Measurements from ENCODE around the gene SMIM38.

SMIM38 gene

DNA sequence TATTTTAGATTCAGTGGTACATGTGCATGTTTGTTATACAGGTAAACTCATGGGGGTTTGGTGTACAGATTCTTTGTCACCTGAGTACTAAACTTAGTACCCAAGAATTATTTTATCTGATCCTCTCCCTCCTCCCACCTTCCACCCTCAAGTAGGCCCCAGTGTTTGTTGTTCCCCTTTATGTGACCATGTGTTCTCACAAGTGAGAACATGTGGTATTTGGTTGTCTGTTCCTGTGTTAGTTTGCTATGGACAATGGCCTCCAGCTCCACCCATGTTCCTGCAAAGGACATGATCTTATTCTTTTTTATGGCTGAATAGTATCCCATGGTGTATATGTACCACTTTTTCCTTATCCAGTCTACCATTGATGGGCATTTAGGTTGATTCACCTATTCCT is 6.8 kb downstream of the SMIM38 start:
- no peak for DNase-seq

- DNase-seq = no peak
Measured at GRCh38 chr11:69163842-69164241, 8.1 kb downstream of the SMIM38 start.

- no peak for DNase-seq
Measured at GRCh38 chr11:69164824-69165223, 9.1 kb downstream of the SMIM38 start.

DNA sequence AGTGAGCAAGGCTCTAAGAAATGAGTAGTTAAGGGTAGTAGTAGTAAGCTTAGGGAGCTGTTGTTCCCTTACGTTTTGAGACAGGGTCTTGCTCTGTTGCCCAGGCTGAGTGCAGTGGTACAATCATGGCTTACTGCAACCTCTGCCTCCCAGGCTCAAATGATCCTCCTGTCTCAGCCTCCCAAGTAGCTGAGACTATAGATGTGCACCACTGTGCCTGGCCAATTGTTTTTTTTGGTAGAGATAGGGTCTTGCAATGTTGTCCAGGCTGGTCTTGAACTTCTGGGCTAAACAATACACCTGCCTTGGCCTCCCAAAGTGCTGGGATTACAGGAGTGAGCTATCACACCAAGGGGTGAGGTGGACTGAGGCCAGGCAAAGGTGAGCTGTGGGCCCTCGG is 10.0 kb downstream of the SMIM38 start:
- DNase-seq = no peak

DNA sequence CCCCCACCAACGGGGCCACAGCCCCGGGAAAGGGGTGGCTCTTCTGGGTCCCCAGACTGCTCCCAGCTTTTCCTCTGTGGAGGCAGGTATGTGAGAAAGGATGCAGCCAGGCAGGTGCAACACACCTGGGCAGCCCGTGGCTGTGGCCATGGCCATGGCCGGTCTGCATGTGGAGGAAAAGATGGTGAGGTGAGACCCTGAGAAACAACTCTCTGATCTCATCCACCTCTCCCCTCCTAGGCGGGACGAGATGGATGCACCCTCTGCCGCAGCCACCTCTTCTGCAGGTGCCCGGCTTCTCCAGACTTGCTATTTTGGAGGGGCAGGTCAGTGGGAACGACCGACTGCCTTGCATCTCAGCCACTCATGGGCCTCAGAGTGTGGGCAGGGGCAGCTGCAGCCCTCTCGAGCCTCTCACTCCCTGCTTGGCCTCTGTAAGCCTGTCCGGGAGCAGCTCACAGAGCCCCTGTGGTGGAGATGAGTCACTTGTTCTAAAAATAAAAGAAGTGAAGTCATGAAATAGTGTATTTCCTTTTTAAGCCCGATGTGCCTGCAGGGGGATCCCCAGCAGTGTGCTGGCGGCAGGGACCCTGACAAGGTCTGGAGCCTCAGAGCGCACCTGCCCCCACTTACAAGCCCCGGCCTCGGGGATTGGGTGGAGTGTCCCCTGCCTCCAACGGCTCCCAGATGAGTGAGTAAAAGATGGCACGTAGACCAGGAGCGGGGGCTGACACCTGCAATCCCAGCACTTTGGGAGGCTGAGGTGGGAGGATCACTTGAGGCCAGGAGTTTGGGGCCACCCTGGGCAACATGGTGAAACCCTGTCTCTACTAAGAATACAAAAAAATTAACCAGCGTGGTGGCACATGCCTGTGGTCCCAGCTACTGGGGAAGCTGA is 10.7 kb downstream of the SMIM38 start:
- DNase-seq = no peak

DNA sequence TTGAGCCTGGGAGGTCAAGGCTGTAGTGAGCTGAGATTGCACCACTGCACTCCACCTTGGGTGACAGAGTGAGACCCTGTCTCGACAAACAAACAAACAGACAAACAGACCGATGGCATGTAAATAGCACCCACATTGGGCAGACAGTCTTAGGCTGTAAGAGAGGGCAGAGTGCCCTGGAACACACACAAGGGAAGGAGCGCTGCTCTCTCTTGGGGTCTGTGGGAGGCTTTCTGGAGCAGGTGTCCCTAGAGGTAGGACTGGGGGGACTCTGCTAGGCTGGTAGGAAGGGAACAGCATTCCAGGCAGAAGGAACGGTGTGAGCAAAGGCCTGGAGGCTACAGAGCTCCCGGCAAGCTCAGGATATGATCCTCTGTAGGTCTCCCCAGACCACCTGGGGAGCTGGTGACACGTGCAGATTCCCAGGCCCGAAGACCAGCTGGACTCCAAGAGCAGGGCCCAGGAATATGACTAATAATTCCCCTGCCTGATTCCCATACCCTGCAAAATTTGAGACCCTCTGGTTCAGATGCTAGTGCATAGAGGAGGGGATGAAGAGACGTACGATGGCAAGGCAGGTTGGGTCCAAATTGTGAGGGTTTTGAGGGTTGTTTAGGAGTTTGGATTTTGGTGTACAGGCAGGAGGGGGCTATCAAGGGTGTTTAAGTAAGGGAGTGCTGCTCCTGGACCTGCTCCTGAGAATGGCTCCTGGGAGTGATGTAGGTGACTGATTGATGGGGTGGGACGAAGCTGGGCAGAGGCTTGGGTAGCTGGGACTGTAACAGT is 11.6 kb downstream of the SMIM38 start:
- no peak for DNase-seq

- DNase-seq = no peak
Measured at GRCh38 chr11:69167916-69168691, 12.4 kb downstream of the SMIM38 start.

- DNase-seq = no peak
Measured at GRCh38 chr11:69169479-69169878, 13.7 kb downstream of the SMIM38 start.

- DNase-seq = no peak
Measured at GRCh38 chr11:69170704-69171103, 15.0 kb downstream of the SMIM38 start.

DNA sequence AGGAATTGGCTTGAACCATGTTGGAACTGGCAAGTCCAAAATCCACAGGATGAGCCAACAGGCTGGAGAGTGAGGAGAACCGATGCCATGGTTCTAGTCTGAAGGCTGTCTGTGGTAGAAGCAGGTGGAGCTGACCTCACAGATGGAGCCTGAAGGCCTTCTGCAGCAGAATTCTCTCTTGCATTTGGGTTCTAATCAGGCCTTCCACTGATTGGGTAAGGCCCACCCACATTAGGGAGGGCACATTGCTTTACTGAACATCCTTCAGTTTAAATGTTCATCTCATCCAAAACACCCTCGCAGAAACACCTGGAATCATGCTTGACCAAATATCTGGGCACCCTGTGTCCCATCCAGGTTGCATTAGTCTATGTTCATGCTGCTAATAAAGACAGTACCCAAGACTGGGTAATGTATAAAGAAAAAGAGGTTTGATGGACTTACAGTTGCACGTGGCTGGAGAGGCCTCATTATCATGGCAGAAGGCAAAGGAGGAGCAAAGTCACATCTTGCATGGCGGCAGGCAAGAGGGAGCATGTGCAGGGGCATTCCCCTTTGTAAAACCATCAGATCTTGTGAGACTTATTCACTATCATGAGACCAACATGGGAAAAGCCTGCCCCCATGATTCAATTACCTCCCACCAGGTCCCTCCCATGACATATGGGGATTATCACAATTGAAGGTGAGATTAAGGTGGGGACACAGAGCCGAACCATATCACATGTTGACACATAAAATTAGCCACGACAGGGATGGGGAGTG is 15.9 kb downstream of the SMIM38 start:
- no peak for DNase-seq

- DNase-seq = no peak
Measured at GRCh38 chr11:69172674-69173073, 16.9 kb downstream of the SMIM38 start.

DNA sequence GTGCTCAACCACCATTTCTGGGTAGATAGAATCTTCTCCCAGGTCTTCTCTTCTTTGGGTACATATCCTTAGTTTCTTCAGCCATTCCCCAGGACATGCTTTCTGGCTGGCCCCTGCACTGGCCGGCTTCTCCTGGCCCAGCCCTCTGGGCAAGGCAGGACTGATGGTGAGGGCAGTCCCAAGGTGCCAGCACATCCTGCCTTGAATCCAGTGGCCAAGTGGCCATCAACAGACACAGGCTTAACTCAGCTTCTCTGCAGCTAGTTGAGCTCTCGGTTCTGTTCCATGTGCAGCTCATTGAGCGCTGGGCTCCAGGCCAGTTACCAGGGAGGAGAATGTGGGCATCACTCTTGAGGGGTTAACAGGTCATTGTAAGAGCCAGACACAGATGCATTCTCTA is 17.6 kb downstream of the SMIM38 start:
- no peak for DNase-seq

- no peak for DNase-seq
Measured at GRCh38 chr11:69173925-69174581, 18.3 kb downstream of the SMIM38 start.

DNA sequence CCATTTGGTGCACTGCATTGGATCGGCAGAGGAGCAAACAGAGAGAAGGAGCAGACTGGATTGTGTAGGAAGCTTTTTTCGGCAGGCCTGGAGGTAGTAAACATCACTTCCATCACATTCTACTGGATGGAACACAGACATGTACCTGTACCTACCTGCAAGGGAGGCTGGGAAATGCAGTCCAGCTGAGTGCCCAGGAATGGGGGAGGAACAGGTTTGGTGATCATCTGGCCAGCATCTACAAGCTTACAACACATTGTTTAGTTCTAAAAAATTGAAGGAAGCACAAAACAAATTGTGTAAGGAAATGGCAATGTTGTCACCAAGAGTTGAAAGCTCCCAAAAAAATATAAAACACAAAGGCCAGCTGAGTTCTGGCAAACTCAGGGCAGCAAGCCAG is 19.1 kb downstream of the SMIM38 start:
- DNase-seq = no peak

DNA sequence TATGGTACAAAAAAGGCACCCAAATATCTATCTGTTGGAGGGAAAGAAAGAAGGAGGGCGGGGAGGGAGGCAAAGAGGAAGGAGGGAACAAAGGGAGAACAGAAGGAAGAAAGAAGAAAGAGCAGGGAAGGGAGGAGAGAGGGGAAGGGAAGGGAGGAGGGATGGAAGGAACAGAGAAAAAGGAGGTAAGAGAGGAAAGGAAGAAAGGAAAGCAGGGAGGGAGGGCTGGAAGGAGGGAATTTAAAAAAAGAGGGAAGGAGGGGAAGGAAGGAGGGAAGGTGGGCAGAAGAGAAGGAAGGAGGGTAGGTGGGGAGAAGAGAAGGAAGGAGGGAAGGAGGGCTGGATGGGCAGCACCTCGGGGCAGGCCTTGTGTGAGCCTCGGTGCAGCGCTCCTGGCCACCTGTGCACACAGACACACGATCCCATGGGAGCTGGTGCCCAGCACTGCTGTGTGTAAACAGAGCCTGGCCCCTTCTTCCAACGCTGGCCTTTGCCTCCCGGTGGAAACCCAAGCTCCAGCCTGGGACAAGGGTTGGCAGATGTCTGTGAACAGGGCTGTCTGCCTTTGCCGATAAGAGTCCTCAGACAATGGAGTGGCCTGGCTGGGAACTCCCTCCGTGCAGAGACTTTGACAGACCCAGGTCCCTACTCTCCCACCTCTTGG is 23.2 kb downstream of the SMIM38 start:
- DNase-seq = no peak

DNA sequence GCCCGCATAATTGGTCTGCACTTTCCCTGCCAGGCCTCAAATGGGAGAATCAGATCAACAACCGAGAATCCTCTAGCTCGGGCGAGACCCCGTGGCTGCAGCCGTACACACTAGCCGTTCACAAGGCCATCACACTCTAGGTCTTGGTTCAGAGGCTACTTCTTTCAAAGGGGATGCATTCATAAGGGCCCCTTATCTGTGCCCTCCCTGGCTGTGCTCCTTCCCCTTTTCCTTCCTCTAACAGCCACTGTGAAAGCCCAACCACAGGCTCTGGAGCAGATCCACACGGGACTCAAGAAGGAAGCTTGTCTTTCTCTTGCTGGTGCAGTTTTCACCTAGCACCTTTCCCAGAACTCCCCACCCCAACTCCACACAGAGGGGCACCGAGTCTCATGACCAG is 24.5 kb downstream of the SMIM38 start:
- DNase-seq = no peak

DNA sequence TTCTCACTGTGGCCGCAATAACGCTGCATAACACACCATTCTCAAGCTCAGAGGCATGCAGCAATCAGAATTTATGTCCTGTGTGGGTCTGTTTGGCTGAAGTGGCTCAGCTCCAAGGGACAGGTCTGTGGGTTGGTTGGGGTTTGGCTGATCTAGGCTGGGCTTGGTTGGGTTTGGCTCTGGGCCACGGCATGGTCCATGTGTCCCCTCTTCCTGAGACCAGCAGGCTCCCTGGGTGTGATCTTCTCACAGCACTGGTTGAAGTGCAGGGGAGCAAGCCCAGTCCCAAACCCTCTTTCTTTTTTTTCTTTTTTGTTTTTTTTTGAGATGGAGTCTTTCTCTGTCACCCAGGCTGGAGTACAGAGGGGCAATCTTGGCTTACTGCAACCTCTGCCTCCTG is 25.0 kb downstream of the SMIM38 start:
- no peak for DNase-seq

- DNase-seq = no peak
Measured at GRCh38 chr11:69183613-69184012, 27.9 kb downstream of the SMIM38 start.

DNA sequence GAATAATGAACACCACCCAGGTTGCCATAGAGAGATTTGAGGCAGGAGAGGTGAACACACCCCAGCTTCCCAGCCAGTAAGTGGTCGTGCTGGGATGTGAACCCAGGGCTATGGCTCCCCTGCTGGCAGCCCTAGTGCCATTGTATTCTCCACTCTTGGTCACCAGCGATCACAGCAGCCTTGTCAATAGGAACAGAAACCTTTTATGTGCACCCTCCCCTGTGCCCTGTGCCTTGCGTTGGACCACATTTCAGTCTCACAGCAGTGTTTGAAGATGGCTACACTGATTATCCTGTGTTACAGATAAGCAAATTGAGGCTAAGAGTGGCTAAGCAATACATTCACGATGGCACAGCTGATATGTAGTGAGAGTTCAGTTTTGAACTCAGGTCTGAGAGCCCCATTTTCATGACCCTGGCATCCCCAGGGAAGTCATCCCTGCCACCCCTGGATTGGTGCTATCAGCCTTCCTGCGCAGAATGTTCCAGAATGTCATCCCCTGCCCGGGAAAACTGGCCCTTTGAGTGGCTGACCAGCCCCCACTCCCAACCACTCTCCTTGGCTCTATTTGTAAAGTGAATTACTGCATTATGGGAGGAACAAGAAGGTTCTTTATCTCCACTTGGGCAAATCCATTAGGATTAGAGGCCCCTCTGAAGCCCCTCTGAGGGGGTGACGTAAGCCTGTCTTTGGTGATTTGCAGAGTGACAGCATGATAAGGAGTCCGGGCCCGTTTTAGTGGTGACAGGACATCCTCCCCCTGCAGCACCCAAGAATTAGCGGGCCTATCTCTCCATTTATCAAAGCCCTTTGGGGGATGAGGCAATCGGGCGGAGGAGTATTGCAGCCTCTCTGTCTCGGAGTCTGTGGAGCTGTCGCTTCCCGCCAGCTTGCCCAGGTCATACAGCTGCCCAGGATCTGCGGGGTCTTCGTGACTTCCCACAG is 30.9 kb downstream of the SMIM38 start:
- DNase-seq = no peak

GRCh38 chr11:69187540-69188065 is 31.9 kb downstream of the SMIM38 start:
- no peak for DNase-seq
